ENCODE results near the gene WDTC1.

The WDTC1 gene

GRCh38 chr1:27349784-27350662, 115.6 kb downstream of the WDTC1 start:
- H3K4me3 ChIP-seq (ENCODE audit: low read length) = no peak overlapping the region
- TF ChIP-seq CTCF (IDR thresholded peaks at IDR 0.05; ENCODE audit: insufficient read depth, low read depth, low read length, missing control alignments) = no peak
- peak; percentile 54 for DNase-seq (ENCODE audit: low read depth)

GRCh38 chr1:27350663-27351540, 116.5 kb downstream of the WDTC1 start:
- no peak for TF ChIP-seq CTCF (IDR thresholded peaks at IDR 0.05; ENCODE audit: insufficient read depth, low read depth, low read length, missing control alignments)
- no peak overlapping the region for H3K4me3 ChIP-seq (ENCODE audit: low read length)
- no peak for DNase-seq (ENCODE audit: low read depth)

GRCh38 chr1:27351541-27352107, 117.2 kb downstream of the WDTC1 start:
- no peak for TF ChIP-seq CTCF (IDR thresholded peaks at IDR 0.05; ENCODE audit: insufficient read depth, low read depth, low read length, missing control alignments)
- no peak for DNase-seq (ENCODE audit: low read depth)
- H3K4me3 ChIP-seq (ENCODE audit: low read length) = no peak overlapping the region

- no peak for TF ChIP-seq CTCF (IDR thresholded peaks at IDR 0.05; ENCODE audit: insufficient read depth, low read depth, low read length, missing control alignments)
- DNase-seq (ENCODE audit: low read depth) = no peak
- no peak overlapping the region for H3K4me3 ChIP-seq (ENCODE audit: low read length)
Observed at GRCh38 chr1:27353166-27353565, 118.7 kb downstream of the WDTC1 start.

GRCh38 chr1:27353629-27354028, 119.2 kb downstream of the WDTC1 start:
- no peak for TF ChIP-seq CTCF (IDR thresholded peaks at IDR 0.05; ENCODE audit: insufficient read depth, low read depth, low read length, missing control alignments)
- no peak overlapping the region for H3K4me3 ChIP-seq (ENCODE audit: low read length)
- DNase-seq (ENCODE audit: low read depth) = no peak

GRCh38 chr1:27355683-27356082, 121.3 kb downstream of the WDTC1 start:
- TF ChIP-seq CTCF (IDR thresholded peaks at IDR 0.05; ENCODE audit: insufficient read depth, low read depth, low read length, missing control alignments) = no peak
- no peak overlapping the region for H3K4me3 ChIP-seq (ENCODE audit: low read length)
- no peak for DNase-seq (ENCODE audit: low read depth)
